Measurements from ENCODE around the gene MAP3K5.
"Not testable (repeated sequence)": the region's sequence is repeated elsewhere in the genome, so short reads cannot be mapped to it uniquely, and the experiment has no call there.

The MAP3K5 gene, protein sequence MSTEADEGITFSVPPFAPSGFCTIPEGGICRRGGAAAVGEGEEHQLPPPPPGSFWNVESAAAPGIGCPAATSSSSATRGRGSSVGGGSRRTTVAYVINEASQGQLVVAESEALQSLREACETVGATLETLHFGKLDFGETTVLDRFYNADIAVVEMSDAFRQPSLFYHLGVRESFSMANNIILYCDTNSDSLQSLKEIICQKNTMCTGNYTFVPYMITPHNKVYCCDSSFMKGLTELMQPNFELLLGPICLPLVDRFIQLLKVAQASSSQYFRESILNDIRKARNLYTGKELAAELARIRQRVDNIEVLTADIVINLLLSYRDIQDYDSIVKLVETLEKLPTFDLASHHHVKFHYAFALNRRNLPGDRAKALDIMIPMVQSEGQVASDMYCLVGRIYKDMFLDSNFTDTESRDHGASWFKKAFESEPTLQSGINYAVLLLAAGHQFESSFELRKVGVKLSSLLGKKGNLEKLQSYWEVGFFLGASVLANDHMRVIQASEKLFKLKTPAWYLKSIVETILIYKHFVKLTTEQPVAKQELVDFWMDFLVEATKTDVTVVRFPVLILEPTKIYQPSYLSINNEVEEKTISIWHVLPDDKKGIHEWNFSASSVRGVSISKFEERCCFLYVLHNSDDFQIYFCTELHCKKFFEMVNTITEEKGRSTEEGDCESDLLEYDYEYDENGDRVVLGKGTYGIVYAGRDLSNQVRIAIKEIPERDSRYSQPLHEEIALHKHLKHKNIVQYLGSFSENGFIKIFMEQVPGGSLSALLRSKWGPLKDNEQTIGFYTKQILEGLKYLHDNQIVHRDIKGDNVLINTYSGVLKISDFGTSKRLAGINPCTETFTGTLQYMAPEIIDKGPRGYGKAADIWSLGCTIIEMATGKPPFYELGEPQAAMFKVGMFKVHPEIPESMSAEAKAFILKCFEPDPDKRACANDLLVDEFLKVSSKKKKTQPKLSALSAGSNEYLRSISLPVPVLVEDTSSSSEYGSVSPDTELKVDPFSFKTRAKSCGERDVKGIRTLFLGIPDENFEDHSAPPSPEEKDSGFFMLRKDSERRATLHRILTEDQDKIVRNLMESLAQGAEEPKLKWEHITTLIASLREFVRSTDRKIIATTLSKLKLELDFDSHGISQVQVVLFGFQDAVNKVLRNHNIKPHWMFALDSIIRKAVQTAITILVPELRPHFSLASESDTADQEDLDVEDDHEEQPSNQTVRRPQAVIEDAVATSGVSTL (N-terminal part only)

DNA sequence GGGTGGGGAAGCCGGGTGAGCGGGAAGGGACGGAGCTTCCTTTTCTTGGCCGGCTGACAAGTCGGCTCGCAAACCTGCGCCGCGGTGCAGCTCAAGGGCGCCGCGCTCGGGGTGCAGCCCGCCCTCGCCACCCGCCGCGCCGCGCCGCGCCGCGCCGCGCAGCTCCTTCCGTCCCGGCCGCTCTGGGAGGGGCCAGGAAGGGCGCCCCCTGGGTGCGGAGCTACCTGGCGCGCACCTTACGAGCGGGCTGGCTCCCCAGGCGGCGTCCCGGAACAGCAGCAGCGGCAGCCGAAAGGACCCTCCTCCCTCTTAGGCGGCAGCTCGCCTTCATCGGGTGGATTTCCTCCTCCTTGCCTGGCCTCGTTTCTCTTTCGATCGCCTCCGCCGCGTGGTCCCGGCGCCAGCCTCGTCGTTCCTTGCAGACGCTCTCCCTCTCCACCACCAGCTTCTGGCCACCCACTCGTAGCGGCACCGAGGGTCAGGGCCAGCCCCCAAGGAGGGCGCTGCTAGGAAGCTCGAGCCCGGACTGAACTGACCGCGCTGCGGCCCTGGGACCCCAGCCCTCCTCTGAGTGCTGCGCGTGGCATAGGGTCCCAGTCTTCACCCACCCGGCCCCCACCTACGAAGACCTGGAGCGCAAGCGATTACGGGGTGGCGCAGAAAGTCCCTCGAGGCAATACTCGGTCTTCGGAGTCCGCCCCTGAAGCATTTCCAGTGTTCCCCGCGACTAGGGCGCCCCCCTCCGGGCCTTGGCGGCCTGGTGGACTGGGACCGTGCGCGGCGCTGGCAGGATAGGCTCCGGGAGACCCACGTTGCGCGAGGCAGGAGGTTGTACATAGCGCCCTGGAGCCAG is at the start of gene MAP3K5:
TSS of gene MAP3K5 (minus strand) at position 68 of the 853 bp plus-strand sequence. CDS start 320 bp downstream, outside the sequence.
- DNase-seq (ENCODE audit: low read depth in 3 of 3, low spot score in 1 of 3) = peak; percentile 83 to 96 (median 88)

GRCh38 chr6:136840276-136841001 is 48.2 kb upstream of the MAP3K5 start:
- no peak for DNase-seq (ENCODE audit: low read depth in 3 of 3, low spot score in 1 of 3)

DNA sequence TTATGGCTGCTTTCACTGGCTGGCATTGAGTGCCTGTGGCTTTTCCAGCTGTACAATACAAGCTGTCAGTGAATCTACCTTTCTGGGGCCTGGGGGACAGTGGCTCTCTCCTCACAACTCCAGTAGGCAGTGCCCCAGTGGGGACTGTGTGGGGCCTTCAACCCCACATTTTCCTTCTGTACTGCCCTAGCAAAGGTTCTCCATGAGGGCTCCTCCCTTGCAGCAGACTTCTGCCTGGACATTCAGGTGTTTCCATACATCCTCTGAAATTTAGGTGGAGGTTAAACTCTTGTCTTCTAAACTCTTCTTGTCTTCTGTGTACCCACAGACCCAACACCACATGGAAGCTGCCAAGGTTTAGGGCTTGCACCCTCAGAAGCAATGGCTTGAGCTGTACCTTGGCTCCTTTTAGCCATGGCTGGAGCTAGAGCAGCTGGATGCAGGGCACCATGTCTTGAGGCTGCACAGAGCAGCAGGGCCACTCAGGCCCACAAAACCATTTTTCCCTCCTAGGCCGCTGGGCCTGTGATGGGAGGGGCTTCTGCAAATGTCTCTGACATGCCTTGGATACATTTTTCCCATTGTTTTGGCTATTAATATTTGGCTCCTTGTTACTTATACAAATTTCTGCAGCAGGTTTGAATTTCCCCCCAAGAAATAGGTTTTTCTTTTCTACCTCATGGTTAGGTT is 39.7 kb upstream of the MAP3K5 start:
- no peak for DNase-seq (ENCODE audit: low read depth in 3 of 3, low spot score in 1 of 3)

GRCh38 chr6:136826216-136826615 is 33.9 kb upstream of the MAP3K5 start:
- no peak for DNase-seq (ENCODE audit: low read depth in 3 of 3, low spot score in 1 of 3)

- DNase-seq (ENCODE audit: low read depth in 3 of 3, low spot score in 1 of 3) = no peak
Observed at GRCh38 chr6:136823128-136823660, 30.9 kb upstream of the MAP3K5 start.

DNA sequence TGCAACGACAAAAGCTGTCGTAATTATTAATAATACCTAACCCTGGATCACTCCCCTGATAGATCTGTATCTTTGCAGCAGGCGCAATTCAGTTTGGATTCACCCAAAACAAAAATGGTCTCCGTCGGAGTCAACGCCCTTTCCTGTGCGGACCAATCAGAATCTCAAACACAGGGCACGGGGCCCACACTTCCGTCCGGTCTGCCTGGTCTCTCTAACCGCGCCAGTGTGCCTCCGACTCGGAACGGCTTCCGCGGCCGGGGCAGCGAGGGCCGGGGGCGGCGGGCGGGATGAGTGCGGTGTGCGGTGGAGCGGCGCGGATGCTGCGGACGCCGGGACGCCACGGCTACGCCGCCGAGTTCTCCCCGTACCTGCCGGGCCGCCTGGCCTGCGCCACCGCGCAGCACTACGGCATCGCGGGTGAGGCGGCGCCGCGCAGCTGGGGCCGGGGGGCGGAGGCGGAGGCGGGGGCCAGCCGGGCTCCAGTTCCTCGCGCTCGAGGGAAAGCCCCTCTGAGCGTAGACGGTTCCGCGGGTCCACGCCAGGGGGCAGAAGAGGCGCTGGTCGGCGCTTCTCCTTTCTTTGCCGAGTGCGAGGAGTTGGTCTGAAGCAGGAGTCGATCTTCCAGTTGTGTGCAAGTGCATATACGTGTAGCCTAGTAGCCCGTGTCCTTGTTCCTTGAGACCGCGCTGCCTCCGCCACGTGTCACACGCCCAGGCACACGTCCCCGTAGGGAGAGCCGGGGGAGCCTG is 30.3 kb upstream of the MAP3K5 start, which contains the start of gene PEX7:
TSS of gene PEX7 (plus strand) at position 217 of the 752 bp plus-strand sequence. CDS start at position 291, 74 bp downstream.
- peak; percentile 64 to 79 (median 69) for DNase-seq (ENCODE audit: low read depth in 3 of 3, low spot score in 1 of 3)

GRCh38 chr6:136822046-136822375 is 29.7 kb upstream of the MAP3K5 start:
- peak in 1 of 3 donors; percentile 1 for DNase-seq (ENCODE audit: low read depth in 3 of 3, low spot score in 1 of 3)

DNA sequence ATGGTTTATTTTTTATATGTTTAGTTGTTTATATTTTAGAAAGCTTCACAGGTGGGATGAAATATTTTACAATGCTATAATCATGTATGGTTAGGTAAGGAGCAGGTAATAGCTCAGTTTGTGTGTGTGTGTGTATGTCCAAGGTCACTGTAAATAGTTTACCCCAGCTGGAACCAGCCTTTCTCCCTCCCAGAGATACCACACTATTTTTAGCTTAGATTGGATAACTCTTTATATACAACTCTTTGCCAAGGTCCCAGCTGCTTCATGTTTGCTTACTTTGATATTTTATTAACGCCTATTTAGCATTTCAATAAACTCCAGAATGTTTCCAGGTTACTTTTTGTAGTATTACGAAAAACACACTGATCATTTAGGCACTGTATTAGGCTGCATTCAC is 28.3 kb upstream of the MAP3K5 start:
- DNase-seq (ENCODE audit: low read depth in 3 of 3, low spot score in 1 of 3) = no peak

DNA sequence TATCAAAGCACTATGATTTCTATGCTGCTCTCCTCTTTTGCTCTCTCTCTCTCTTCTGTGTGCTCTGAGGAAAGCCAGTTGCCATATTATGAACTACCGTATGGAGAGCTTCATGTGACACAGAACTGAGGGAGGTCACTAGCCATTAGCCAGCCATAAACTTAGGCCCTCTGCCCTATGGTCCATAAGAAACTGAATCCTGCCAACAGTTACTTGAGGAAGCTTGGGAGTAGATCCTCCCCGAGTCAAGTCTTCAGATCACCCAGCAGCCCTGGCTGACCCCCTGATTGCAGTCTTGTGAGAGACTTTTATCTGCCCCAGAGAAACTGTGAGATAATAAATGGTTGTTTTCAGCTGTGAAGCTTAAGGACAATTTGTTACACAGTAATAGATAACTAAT is 24.4 kb upstream of the MAP3K5 start:
- no peak for DNase-seq (ENCODE audit: low read depth in 3 of 3, low spot score in 1 of 3)

GRCh38 chr6:136815608-136816007 is 23.3 kb upstream of the MAP3K5 start:
- not testable (repeated sequence) for DNase-seq (ENCODE audit: low read depth in 3 of 3, low spot score in 1 of 3)

DNA sequence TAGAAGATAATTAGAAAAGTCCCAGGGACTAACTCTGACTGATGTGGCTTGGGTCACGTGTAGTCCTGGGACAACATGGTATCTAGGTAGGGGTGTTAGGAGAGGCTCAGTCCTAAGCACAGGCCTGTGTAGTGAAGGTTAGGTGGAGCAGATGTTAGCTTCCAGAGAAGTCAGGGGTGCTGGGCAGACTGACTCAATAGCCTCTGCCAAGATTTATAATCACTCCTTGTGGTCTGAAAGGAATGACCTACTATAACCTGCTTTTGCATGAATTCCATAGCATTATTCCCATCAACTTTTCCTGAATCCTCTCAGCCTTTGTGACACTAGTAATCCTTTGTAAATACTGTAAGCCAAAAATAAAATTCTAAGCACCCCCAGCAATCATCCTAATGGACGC is 19.9 kb upstream of the MAP3K5 start:
- DNase-seq (ENCODE audit: low read depth in 3 of 3, low spot score in 1 of 3) = no peak

DNA sequence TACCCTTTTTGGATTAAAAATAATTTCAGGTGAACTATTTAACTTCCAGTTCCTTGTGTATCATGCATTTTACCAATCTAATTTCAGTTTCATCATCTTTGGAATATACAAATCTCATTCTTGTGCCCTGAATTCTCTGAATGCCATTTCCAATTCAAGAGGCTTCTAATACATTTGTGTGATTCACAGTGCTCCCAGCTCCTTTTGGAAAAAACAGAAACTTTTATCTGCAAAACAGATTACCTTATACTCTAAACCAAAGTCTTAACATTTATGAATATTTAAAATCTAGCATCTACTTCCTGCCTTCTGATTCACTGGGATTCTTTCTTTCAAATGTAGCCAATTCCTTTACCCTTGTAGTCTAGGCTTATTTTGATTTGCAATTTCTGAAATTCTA is 19.0 kb upstream of the MAP3K5 start:
- DNase-seq (ENCODE audit: low read depth in 3 of 3, low spot score in 1 of 3) = no peak

- DNase-seq (ENCODE audit: low read depth in 3 of 3, low spot score in 1 of 3) = no peak
Observed at GRCh38 chr6:136809091-136809860, 17.0 kb upstream of the MAP3K5 start.

- DNase-seq (ENCODE audit: low read depth in 3 of 3, low spot score in 1 of 3) = no peak
Observed at GRCh38 chr6:136803608-136804007, 11.3 kb upstream of the MAP3K5 start.

- no peak for DNase-seq (ENCODE audit: low read depth in 3 of 3, low spot score in 1 of 3)
Observed at GRCh38 chr6:136801581-136801980, 9.3 kb upstream of the MAP3K5 start.

DNA sequence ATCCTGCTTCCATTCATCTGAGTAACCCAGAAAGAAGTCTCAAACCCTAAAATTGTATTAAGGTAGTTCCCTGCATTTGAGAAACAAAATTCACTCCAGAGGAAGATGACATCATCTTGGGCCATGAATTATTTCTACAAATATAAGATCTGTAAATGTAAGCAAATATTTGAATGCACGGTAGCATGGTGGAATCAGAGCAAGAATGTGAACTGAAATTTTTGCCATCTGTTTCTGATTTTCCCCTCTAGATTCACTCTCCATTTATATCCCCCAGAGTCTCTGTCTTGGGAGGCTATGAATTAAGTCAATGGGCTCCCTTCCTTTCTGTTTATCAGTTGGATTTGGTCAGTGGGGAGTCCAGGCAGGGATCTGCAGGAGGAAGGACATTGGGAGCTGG is 5.8 kb upstream of the MAP3K5 start:
- no peak for DNase-seq (ENCODE audit: low read depth in 3 of 3, low spot score in 1 of 3)

GRCh38 chr6:136795996-136796395 is 3.7 kb upstream of the MAP3K5 start:
- no peak for DNase-seq (ENCODE audit: low read depth in 3 of 3, low spot score in 1 of 3)
